Neural progenitor cell (in vitro differentiated cells): ENCODE measurements around the gene GPR173. TPM values are rescaled to one million over a fixed set of nuclear protein-coding genes. Genes with fewer than 3 reads are reported as not detected.

ENCODE experiments used
- DNase-seq: peaks from one replicate; pipeline ENCODE4 v3.0.0-alpha.2; 2016; ENCODE audit warnings: low spot score
- H2AFZ ChIP-seq: fragments of 200-600 bp; sonication (generic); replicated peaks from 2 replicates; pipeline ENCODE4 v1.6.1; 2016; ENCODE audit warnings: antibody characterized with exemption
- H3F3A ChIP-seq: fragments of 200-600 bp; sonication (generic); 2 replicates; pipeline ENCODE4 v1.6.1; 2016; ENCODE audit warnings: antibody characterized with exemption, low read depth
- H3K27ac ChIP-seq: fragments of 200-600 bp; sonication (generic); 2 replicates; pipeline ENCODE4 v1.5.1; 2016; ENCODE audit warnings: mild to moderate bottlenecking
- H3K27me3 ChIP-seq: fragments of 200-600 bp; sonication (generic); 2 replicates; pipeline ENCODE4 v1.6.1; 2016; ENCODE audit warnings: mild to moderate bottlenecking, moderate library complexity
- H3K36me3 ChIP-seq: fragments of 200-600 bp; sonication (generic); 2 replicates; pipeline ENCODE4 v1.5.1; 2016
- H3K4me1 ChIP-seq: fragments of 200-600 bp; sonication (generic); 2 replicates; pipeline ENCODE4 v1.6.1; 2016; ENCODE audit warnings: mixed run types
- H3K4me2 ChIP-seq: fragments of 200-600 bp; sonication (generic); 2 replicates; pipeline ENCODE4 v1.6.1; 2016
- H3K4me3 ChIP-seq: fragments of 200-600 bp; sonication (generic); 2 replicates; pipeline ENCODE4 v1.5.1; 2016
- H3K79me2 ChIP-seq: fragments of 200-600 bp; sonication (generic); 2 replicates; pipeline ENCODE4 v1.6.1; 2016; ENCODE audit warnings: low read depth
- H3K9ac ChIP-seq: fragments of 200-600 bp; sonication (generic); 2 replicates; pipeline ENCODE4 v1.6.1; 2016
- H3K9me3 ChIP-seq: fragments of 200-600 bp; sonication (generic); 2 replicates; pipeline ENCODE4 v1.5.1; 2016; ENCODE audit warnings: low read depth
- H4K20me1 ChIP-seq: fragments of 200-600 bp; sonication (generic); 2 replicates; pipeline ENCODE4 v1.6.1; 2016; ENCODE audit warnings: low read depth
- H3K27ac Mint-ChIP-seq: 3 replicates; pipeline ENCODE4 v1.8.0; 2021; ENCODE audit warnings: mixed read lengths
- H3K27me3 Mint-ChIP-seq: 2 replicates; pipeline ENCODE4 v1.8.0; 2022; ENCODE audit warnings: low read depth, mild to moderate bottlenecking, inconsistent platforms, moderate library complexity, mixed read lengths; ENCODE audit not compliant: insufficient read depth
- H3K36me3 Mint-ChIP-seq: 3 replicates; pipeline ENCODE4 v1.8.0; 2021; ENCODE audit warnings: mixed read lengths
- H3K4me1 Mint-ChIP-seq: 3 replicates; pipeline ENCODE4 v1.8.0; 2021; ENCODE audit warnings: mixed read lengths
- H3K4me3 Mint-ChIP-seq: 3 replicates; pipeline ENCODE4 v1.8.0; 2021; ENCODE audit warnings: mild to moderate bottlenecking, moderate library complexity, mixed read lengths
- H3K9me3 Mint-ChIP-seq: 3 replicates; pipeline ENCODE4 v1.8.0; 2020; ENCODE audit warnings: mixed read lengths
- CTCF ChIP-seq: fragments of 200-600 bp; sonication (generic); IDR thresholded peaks from 2 replicates; pipeline ENCODE4 v1.5.1; 2017; ENCODE audit warnings: antibody characterized with exemption, mild to moderate bottlenecking
- EZH2 ChIP-seq: fragments of 200-600 bp; sonication (generic); IDR thresholded peaks from 2 replicates; pipeline ENCODE4 v1.6.1; 2017; ENCODE audit warnings: antibody characterized with exemption, mild to moderate bottlenecking, moderate library complexity
- EZH2phosphoT487 ChIP-seq: fragments of 200-600 bp; sonication (generic); IDR thresholded peaks from 2 replicates; pipeline ENCODE4 v1.6.1; 2017; ENCODE audit warnings: antibody characterized with exemption
- total RNA-seq: library from RNA; depleted of rRNA; stranded (reverse); fragments of >200 nt; gene quantifications from 2 replicates; pipeline ENCODE4 v1.2.3, GENCODE V29; 2015; ENCODE audit warnings: low replicate concordance

The GPR173 gene
- 6.3 and 13.2 TPM in 2 replicates for total RNA-seq

GRCh38 chrX:53048169-53049126 is at the start of gene GPR173:
Gene GPR173, plus strand, starts transcription at chrX:53048789. Its CDS starts 27,833 bp downstream, at chrX:53076622.
- DNase-seq: peak; percentile 74
- peak within 1 kb of the TSS; percentile 84 for H2AFZ ChIP-seq
- H3K4me2 ChIP-seq: peak within 1 kb of the TSS; percentile 78
- Mint-ChIP-seq H3K27ac (peak within 1 kb of the TSS; percentile 48), H3K4me3 (peak within 1 kb of the TSS; percentile 92), H3K36me3 (no peaks in the 10 kb centered on the region), H3K9me3 (peaks cover 9% of the 10 kb centered on the region), H3K4me1 (peaks cover 8% of the 10 kb centered on the region), H3K27me3 (no peaks in the 10 kb centered on the region)
- H4K20me1 ChIP-seq: peaks cover 4% of the 10 kb centered on the region
- no peaks in the 10 kb centered on the region for H3K27me3 ChIP-seq
- H3K79me2 ChIP-seq: peaks cover 42% of the 10 kb centered on the region
- peak within 1 kb of the TSS; percentile 85 for H3K27ac ChIP-seq
- H3K9ac ChIP-seq: peak within 1 kb of the TSS; percentile 69
- H3F3A ChIP-seq: no peaks in the 10 kb centered on the region
- TF ChIP-seq EZH2: no peak
- no peak for TF ChIP-seq EZH2phosphoT487
- no peak for TF ChIP-seq CTCF
- no peaks in the 10 kb centered on the region for H3K4me1 ChIP-seq
- H3K9me3 ChIP-seq: no peaks in the 10 kb centered on the region
- H3K36me3 ChIP-seq: no peaks in the 10 kb centered on the region
- peak within 1 kb of the TSS; percentile 75 for H3K4me3 ChIP-seq

GRCh38 chrX:53000447-53001135 is 48.0 kb upstream of the GPR173 start:
- Histone ChIP-seq H4K20me1 (no peaks in the 10 kb centered on the region), H3F3A (no peaks in the 10 kb centered on the region), H3K27me3 (no peaks in the 10 kb centered on the region), H2AFZ (no peak overlapping the region), H3K4me3 (no peak overlapping the region), H3K9ac (no peak overlapping the region), H3K36me3 (no peaks in the 10 kb centered on the region), H3K27ac (no peak overlapping the region), H3K4me2 (no peak overlapping the region), H3K4me1 (no peaks in the 10 kb centered on the region), H3K79me2 (no peaks in the 10 kb centered on the region), H3K9me3 (no peaks in the 10 kb centered on the region)
- TF ChIP-seq EZH2phosphoT487 (no peak), CTCF (no peak), EZH2 (no peak)
- H3K4me1 Mint-ChIP-seq: peaks cover 3% of the 10 kb centered on the region
- H3K27ac Mint-ChIP-seq: no peak overlapping the region
- no peak overlapping the region for H3K4me3 Mint-ChIP-seq
- no peak for DNase-seq
- H3K27me3 Mint-ChIP-seq: peaks cover 6% of the 10 kb centered on the region
- peaks cover 12% of the 10 kb centered on the region for H3K9me3 Mint-ChIP-seq
- H3K36me3 Mint-ChIP-seq: no peaks in the 10 kb centered on the region

GRCh38 chrX:53001958-53002357 is 46.6 kb upstream of the GPR173 start:
- Mint-ChIP-seq H3K9me3 (peaks cover 13% of the 10 kb centered on the region), H3K4me3 (no peak overlapping the region), H3K27me3 (peaks cover 6% of the 10 kb centered on the region), H3K36me3 (no peaks in the 10 kb centered on the region), H3K27ac (no peak overlapping the region), H3K4me1 (no peaks in the 10 kb centered on the region)
- Histone ChIP-seq H3K9ac (no peak overlapping the region), H3K4me1 (no peaks in the 10 kb centered on the region), H3K27ac (no peak overlapping the region), H3K27me3 (no peaks in the 10 kb centered on the region), H3F3A (no peaks in the 10 kb centered on the region), H3K36me3 (no peaks in the 10 kb centered on the region), H4K20me1 (no peaks in the 10 kb centered on the region), H3K9me3 (no peaks in the 10 kb centered on the region), H3K4me2 (no peak overlapping the region), H2AFZ (no peak overlapping the region), H3K79me2 (no peaks in the 10 kb centered on the region), H3K4me3 (no peak overlapping the region)
- no peak for DNase-seq
- TF ChIP-seq EZH2: no peak
- no peak for TF ChIP-seq EZH2phosphoT487
- no peak for TF ChIP-seq CTCF
